ENCODE measurements around the gene SETMAR. TPM values are rescaled to one million over a fixed set of nuclear protein-coding genes. Genes with fewer than 3 reads are reported as not detected.
A peak's percentile ranks its signal among the peaks of the same experiment; 100 is the strongest.

Gene SETMAR
- total RNA-seq, 2 donors from 2014 or later = 14.1 to 20.0 TPM

GRCh38 chr3:4334548-4334947, 31.4 kb downstream of the SETMAR start:
- DNase-seq (ENCODE audit: low spot score) (no peak), ATAC-seq (ENCODE audit: insufficient number of reproducible peaks, low FRiP score, low read depth) (no peak)
- TF ChIP-seq CTCF (IDR thresholded peaks at IDR 0.05) = no peak
- H3K9me3 ChIP-seq = no peaks in the 10 kb centered on the region
- no peak overlapping the region for H3K27ac ChIP-seq
- no peaks in the 10 kb centered on the region for H3K36me3 ChIP-seq
- no peak overlapping the region for H3K4me3 ChIP-seq
- H3K27me3 ChIP-seq (replicated peaks; ENCODE audit: insufficient read depth) = no peaks in the 10 kb centered on the region
- peaks cover 0 to 6% of the 10 kb centered on the region in 2 donors for H3K4me1 ChIP-seq (ENCODE audit: control insufficient read depth in 1 of 2, low read depth in 2 of 2)

GRCh38 chr3:4335840-4336562, 32.8 kb downstream of the SETMAR start:
- DNase-seq (ENCODE audit: low spot score) (no peak), ATAC-seq (ENCODE audit: insufficient number of reproducible peaks, low FRiP score, low read depth) (no peak)
- H3K27ac ChIP-seq = no peak overlapping the region
- H3K36me3 ChIP-seq = no peaks in the 10 kb centered on the region
- no peak overlapping the region for H3K4me3 ChIP-seq
- TF ChIP-seq CTCF (IDR thresholded peaks at IDR 0.05) = no peak
- H3K9me3 ChIP-seq = no peaks in the 10 kb centered on the region
- peaks cover 2 to 21% of the 10 kb centered on the region in 2 donors for H3K4me1 ChIP-seq (ENCODE audit: control insufficient read depth in 1 of 2, low read depth in 2 of 2)
- no peaks in the 10 kb centered on the region for H3K27me3 ChIP-seq (replicated peaks; ENCODE audit: insufficient read depth)

GRCh38 chr3:4336850-4337546, 33.8 kb downstream of the SETMAR start:
- no peak overlapping the region for H3K4me3 ChIP-seq
- peaks cover 5 to 31% of the 10 kb centered on the region in 2 donors for H3K4me1 ChIP-seq (ENCODE audit: control insufficient read depth in 1 of 2, low read depth in 2 of 2)
- H3K27ac ChIP-seq = no peak overlapping the region
- DNase-seq (ENCODE audit: low spot score) = no peak
- H3K36me3 ChIP-seq = no peaks in the 10 kb centered on the region
- TF ChIP-seq CTCF (IDR thresholded peaks at IDR 0.05) = no peak
- H3K9me3 ChIP-seq = no peaks in the 10 kb centered on the region
- no peak for ATAC-seq (ENCODE audit: insufficient number of reproducible peaks, low FRiP score, low read depth)
- no peaks in the 10 kb centered on the region for H3K27me3 ChIP-seq (replicated peaks; ENCODE audit: insufficient read depth)

- Histone ChIP-seq H3K27me3 (replicated peaks; ENCODE audit: insufficient read depth) (no peaks in the 10 kb centered on the region), H3K27ac (no peak overlapping the region), H3K36me3 (no peaks in the 10 kb centered on the region), H3K4me1 (ENCODE audit: control insufficient read depth in 1 of 2, low read depth in 2 of 2) (peaks cover 5 to 33% of the 10 kb centered on the region in 2 donors), H3K4me3 (no peak overlapping the region), H3K9me3 (no peaks in the 10 kb centered on the region)
- no peak for DNase-seq (ENCODE audit: low spot score)
- no peak for TF ChIP-seq CTCF (IDR thresholded peaks at IDR 0.05)
- no peak for ATAC-seq (ENCODE audit: insufficient number of reproducible peaks, low FRiP score, low read depth)
These were observed 35.6 kb downstream of the SETMAR start for GRCh38 chr3:4338751-4339150.

GRCh38 chr3:4340077-4340410, 36.9 kb downstream of the SETMAR start:
- H3K36me3 ChIP-seq = no peaks in the 10 kb centered on the region
- H3K27me3 ChIP-seq (replicated peaks; ENCODE audit: insufficient read depth) = no peaks in the 10 kb centered on the region
- no peaks in the 10 kb centered on the region for H3K9me3 ChIP-seq
- ATAC-seq (ENCODE audit: insufficient number of reproducible peaks, low FRiP score, low read depth) (no peak), DNase-seq (ENCODE audit: low spot score) (no peak)
- peak overlapping the region; percentile 59 to 69 for H3K27ac ChIP-seq
- no peak overlapping the region for H3K4me3 ChIP-seq
- peaks cover 5 to 33% of the 10 kb centered on the region in 2 donors for H3K4me1 ChIP-seq (ENCODE audit: control insufficient read depth in 1 of 2, low read depth in 2 of 2)
- no peak for TF ChIP-seq CTCF (IDR thresholded peaks at IDR 0.05)

All from thoracic aorta (tissue), 2 donors.